Measurements from ENCODE around the gene RBM33.
"Not testable (repeated sequence)": the region's sequence is repeated elsewhere in the genome, so short reads cannot be mapped to it uniquely, and the experiment has no call there.

Gene RBM33

GRCh38 chr7:155665079-155665956, 20.9 kb downstream of the RBM33 start:
- DNase-seq, result no peak

- no peak for DNase-seq
These were observed 21.5 kb downstream of the RBM33 start for GRCh38 chr7:155665957-155666287.

- DNase-seq, result no peak
These were observed 22.9 kb downstream of the RBM33 start for GRCh38 chr7:155667241-155667829.

- DNase-seq, result no peak
These were observed 25.4 kb downstream of the RBM33 start for GRCh38 chr7:155669717-155670505.

- DNase-seq, result no peak
These were observed 26.1 kb downstream of the RBM33 start for GRCh38 chr7:155670521-155670920.

GRCh38 chr7:155674556-155674955, 30.1 kb downstream of the RBM33 start:
- DNase-seq, result no peak

- DNase-seq, result no peak
These were observed 31.6 kb downstream of the RBM33 start for GRCh38 chr7:155676052-155676451.

- DNase-seq, result no peak
These were observed 33.2 kb downstream of the RBM33 start for GRCh38 chr7:155677688-155678087.

- no peak for DNase-seq
These were observed 35.7 kb downstream of the RBM33 start for GRCh38 chr7:155680124-155680523.

- DNase-seq, result no peak
These were observed 36.4 kb downstream of the RBM33 start for GRCh38 chr7:155680864-155681263.

- no peak for DNase-seq
These were observed 37.2 kb downstream of the RBM33 start for GRCh38 chr7:155681663-155682062.

- no peak for DNase-seq
These were observed 38.0 kb downstream of the RBM33 start for GRCh38 chr7:155682484-155682883.

GRCh38 chr7:155683098-155683497, 38.6 kb downstream of the RBM33 start:
- DNase-seq, result no peak

- no peak for DNase-seq
These were observed 39.3 kb downstream of the RBM33 start for GRCh38 chr7:155683714-155684113.

- DNase-seq, result no peak
These were observed 40.1 kb downstream of the RBM33 start for GRCh38 chr7:155684543-155684942.

GRCh38 chr7:155685070-155685790, 40.8 kb downstream of the RBM33 start:
- no peak for DNase-seq

GRCh38 chr7:155685791-155686160, 41.3 kb downstream of the RBM33 start:
- DNase-seq, result no peak

GRCh38 chr7:155686620-155687324, 42.3 kb downstream of the RBM33 start:
- not testable (repeated sequence) for DNase-seq

- DNase-seq, result not testable (repeated sequence)
These were observed 43.8 kb downstream of the RBM33 start for GRCh38 chr7:155688237-155688636.

- DNase-seq, result not testable (repeated sequence)
These were observed 46.2 kb downstream of the RBM33 start for GRCh38 chr7:155690655-155691054.

- no peak for DNase-seq
These were observed 47.9 kb downstream of the RBM33 start for GRCh38 chr7:155692317-155692716.

GRCh38 chr7:155693826-155694225, 49.4 kb downstream of the RBM33 start:
- no peak for DNase-seq
